Cardiac septum (tissue), 1 donor: ENCODE data around the gene TALDO1. TPM values are rescaled to one million over a fixed set of nuclear protein-coding genes. Genes with fewer than 3 reads are reported as not detected.

Source experiments
- DNase-seq: peaks from one replicate; pipeline ENCODE4 v3.0.0-alpha.2; 2020; ENCODE audit warnings: low spot score
- intact Hi-C: fragments of 100-400 bp; cut with DNase I; formaldehyde crosslinking; loops from one replicate; pipeline ENCODE4 v1.14.0; 2022
- total RNA-seq: library from RNA; stranded (reverse); fragmentation: NEBNext Ultra II Directional; extraction: Animal tissue kit (Norgen Biotek cat#: 25700); gene quantifications from one replicate; pipeline ENCODE4 v1.2.1, GENCODE V29; 2021
- donor health status: DM: no; HTN: no; CAD: no.

Gene TALDO1
- total RNA-seq, 1 donor from 2014 or later, result 92.4 TPM

- intact Hi-C loops, result no loop called here
Measured at GRCh38 chr11:765025-765801, 17.9 kb downstream of the TALDO1 start.

DNA sequence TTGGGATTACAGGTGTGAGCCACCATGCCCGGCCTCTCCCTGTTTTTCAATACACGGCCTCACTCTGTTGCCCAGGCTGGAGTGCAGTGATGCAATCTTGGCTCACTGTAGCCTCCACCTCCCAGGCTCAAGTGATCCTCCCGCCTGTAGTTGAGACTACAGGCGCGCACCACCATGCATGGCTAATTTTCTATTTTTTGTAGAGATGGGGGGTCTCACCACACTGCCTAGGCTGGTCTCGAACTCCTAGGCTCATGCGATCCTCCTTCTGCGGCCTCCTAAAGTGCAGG is 18.5 kb downstream of the TALDO1 start:
- no peak for DNase-seq
- intact Hi-C loops, result no loop called here

More at GRCh38 chr11:765025-765801, 17.9 kb downstream of the TALDO1 start:
- no peak for DNase-seq

DNA sequence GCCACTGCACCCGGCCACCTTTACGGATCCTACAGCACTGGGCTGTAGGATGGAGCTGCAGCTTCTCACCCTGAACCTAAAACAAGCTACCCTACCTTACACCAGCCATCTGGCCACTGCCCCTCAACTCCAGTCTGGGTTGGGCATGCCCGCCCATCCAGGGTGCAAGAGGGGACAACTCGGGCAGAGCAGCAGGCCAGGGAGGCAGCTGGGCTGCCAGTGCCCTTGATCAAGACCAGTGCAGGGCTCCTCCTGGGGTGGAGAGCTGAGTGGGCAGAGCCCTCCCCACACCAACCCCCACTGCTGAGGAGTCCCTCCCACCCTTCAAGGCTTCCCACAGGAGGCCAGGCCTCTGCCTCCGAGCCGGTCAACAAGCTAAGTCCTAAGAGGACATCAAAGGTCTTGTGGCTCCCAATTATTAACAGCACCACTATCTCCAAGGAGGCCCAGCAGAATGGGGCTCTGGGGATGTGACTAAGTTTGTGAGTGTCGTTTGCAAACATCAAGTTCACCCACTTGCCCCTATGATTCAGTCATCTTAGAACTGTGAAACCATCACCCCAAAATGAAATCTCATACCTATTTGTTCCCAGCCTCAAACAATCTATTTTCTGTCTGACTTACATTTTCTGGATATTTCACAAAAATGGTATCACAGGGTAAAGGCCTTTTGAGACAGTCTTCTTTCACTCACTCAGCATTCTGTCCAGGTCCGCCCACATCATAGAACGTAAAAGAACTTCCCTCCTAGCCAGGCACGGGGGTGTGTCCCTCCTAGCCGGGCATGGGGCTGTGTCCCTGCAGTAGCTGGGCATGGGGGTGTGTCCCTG is 19.1 kb downstream of the TALDO1 start:
- intact Hi-C loops, result no loop called here
- no peak for DNase-seq

DNA sequence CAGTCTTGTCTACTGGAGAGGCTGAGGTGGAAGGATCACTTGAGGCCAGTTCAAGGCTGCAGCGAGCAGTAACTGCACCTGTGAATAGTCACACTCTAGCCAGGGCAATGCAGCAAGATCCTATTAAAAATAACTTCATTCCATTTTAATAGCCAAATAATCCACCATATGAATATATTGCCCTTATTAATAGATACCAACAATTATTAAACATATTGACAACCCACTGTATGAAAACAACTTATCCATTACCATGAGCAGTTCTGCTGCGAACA is 19.6 kb downstream of the TALDO1 start:
- intact Hi-C loops, result no loop called here

GRCh38 chr11:767238-767637 is 20.0 kb downstream of the TALDO1 start:
- intact Hi-C loops, result no loop called here
- DNase-seq, result no peak

More for the DNA sequence above, 19.6 kb downstream of the TALDO1 start:
- no peak for DNase-seq

GRCh38 chr11:769887-770641 is 22.8 kb downstream of the TALDO1 start:
- intact Hi-C loops, result no loop called here
- no peak for DNase-seq

DNA sequence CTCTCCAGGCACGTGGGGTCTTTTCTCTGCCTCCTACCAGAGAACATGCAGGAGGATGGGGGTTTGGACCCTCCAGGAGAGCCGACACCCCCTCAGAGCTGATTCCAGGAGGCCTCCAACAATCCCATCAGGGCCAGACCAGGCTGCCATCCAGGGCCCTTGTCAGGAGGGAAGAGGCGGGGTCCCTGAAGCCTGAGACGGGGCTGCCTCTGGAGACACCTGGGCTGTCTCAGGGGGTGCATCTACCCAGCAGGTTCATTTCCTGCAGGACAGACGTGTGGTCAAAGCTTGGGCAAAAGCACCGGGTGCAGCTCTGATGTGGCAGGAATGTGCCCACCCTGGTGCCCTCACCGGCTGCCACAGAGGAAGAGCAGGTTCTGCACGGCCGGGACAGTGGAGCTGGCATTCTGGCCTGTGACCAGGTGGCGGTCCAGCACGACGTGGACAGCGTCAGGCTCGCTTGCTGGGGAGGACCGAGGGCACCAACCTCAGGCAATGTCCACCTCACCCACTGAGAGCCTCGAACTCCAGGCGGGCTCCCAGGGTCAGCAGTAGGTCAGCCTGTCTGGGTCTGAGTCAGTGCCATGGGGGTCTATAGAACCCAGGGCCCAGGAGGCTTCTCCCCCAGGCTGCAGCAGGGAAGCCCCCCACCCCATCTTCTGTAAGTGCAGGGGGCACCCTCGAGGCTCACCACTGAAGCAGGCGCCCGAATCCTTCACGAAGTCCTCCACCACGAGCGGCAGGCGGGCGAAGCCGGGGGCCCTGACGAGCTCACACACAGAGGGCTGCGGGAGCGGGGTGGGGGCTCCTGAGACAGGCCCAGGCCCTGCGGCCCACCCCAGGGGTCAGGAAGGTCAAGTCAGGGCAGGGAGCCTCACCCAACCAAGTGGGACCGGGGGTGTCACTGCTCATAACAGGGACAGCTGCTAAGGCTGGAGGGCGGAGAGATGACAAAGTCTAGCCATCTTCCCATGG is 23.7 kb downstream of the TALDO1 start:
- no peak for DNase-seq
- intact Hi-C loops, result no loop called here

- intact Hi-C loops, result no loop called here
- DNase-seq, result no peak
Measured at GRCh38 chr11:771617-772204, 24.4 kb downstream of the TALDO1 start.

DNA sequence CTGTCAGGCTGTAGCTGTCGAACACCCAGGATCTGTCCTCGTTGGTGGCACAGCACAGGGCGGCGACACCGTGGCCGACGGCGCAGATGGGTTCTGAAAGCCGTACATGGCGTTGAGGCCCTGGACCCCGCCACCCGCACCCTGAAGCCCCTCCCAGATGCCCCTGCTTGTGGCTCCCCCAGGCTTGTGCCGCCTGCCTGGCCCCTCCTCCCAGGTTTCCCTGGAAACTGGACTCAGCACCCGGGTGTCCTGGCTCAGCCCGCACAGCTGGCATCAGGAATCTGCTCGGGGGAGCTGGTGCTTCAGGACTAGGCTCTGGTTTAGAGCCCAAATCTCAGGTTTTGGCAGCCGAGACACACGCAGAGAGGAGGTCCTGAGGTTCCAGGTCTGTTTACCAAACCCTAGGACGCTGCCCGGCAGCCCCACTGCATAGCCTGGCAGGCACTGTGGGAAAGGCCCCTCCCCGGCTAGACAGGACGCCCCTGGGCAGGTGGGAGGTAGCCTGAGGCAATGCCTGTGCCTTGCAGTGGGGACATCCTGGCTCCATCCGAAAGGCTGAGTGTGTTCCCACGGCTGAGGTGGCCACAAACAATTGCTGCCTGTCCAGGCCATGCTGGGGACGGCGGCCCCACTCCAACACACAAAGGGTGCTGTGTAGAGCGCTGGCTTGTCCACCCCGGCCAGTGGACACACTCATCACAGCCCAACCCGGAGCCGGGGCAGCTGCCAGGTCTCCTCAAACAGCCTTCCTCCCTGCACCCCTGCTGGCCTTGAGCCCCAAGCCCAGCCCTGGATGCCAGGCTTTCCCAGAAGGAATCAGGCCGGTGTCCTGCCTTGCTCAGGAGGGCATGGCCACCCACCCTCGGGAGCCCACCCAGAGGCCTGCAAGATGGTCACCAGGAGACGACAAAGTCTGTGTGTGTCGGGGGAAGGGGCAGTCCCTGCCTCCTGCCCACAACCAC is 25.4 kb downstream of the TALDO1 start:
- intact Hi-C loops, result no loop called here
- no peak for DNase-seq

DNA sequence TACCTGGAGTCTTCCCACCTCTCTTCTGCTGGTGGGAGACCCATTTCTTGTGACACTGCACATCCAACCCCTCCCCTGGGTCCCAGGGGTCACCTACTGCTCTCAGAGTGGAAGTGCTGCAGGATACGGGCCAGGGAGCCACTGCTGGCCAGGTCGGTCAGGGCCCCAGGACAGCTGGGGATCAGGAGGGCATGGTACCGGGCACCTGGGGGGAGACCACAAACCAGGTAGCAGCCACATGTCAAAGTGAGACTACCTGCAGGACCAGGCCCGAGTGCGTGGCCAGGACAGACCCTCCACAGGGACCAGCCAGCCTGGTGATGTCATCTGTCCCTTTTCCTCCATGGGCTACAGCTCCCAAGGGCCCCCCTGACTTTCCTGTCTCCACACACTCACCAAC is 26.2 kb downstream of the TALDO1 start:
- intact Hi-C loops, result no loop called here
- DNase-seq, result no peak

DNA sequence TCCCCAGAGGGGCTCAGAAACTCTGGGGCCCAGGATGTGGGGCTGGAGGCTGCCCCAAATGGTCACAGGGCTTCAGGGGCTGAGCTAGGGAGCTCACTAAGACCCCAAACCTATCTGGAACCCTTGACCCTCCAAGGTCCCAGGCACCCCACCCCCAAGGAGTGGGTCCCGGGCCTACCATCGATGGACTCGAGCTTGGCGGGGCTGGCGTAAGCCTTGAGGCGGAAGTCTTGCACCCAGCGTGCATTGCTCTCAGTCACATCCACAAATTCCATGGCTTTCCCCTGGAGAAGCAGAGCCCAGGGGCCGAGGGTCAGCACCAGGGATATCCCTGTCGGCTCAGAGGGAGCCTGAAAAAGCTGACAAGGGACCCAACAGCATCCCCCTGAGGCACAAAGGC is 26.6 kb downstream of the TALDO1 start:
- DNase-seq, result no peak
- intact Hi-C loops, result no loop called here

GRCh38 chr11:774873-775592 is 27.8 kb downstream of the TALDO1 start:
- DNase-seq, result no peak
- intact Hi-C loops, result no loop called here

GRCh38 chr11:776263-776560 is 28.9 kb downstream of the TALDO1 start:
- intact Hi-C loops, result no loop called here
- DNase-seq, result no peak

DNA sequence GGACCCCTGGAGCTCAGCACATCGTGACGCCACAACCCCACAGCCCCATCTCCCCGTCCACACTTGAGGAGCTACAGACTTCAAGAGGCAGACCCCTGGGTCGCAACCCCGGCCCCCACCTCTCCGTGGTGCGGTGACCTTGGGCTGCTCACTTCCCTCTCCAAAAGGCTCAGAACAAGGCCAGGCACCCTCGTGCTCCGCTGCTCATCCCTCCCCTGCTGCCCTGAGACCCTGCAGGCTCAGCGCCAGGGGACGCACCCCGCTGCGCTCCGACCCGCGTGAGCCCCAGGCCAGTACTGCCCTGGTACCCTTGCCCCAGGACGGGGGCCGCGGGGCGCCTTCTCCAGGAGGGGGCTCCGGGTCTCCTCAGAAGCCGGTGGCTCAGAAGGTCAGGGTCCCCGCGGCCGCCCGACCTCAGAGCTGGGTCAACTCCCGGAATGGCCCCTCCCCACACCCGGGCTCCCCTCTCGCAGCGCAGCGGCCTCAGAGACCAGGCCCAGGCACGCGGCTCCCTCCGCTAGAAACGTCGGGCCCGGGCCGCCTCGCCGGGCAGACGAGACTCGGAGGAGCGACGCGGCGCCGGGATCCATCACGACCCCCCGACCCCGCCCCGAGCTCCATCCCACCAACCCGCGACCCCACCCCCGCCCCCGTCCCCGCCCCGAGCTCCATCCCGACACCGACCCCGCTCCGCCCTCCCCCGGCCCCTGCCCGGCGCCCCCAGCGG is 29.5 kb downstream of the TALDO1 start:
- no peak for DNase-seq
- intact Hi-C loops, result no loop called here

DNA sequence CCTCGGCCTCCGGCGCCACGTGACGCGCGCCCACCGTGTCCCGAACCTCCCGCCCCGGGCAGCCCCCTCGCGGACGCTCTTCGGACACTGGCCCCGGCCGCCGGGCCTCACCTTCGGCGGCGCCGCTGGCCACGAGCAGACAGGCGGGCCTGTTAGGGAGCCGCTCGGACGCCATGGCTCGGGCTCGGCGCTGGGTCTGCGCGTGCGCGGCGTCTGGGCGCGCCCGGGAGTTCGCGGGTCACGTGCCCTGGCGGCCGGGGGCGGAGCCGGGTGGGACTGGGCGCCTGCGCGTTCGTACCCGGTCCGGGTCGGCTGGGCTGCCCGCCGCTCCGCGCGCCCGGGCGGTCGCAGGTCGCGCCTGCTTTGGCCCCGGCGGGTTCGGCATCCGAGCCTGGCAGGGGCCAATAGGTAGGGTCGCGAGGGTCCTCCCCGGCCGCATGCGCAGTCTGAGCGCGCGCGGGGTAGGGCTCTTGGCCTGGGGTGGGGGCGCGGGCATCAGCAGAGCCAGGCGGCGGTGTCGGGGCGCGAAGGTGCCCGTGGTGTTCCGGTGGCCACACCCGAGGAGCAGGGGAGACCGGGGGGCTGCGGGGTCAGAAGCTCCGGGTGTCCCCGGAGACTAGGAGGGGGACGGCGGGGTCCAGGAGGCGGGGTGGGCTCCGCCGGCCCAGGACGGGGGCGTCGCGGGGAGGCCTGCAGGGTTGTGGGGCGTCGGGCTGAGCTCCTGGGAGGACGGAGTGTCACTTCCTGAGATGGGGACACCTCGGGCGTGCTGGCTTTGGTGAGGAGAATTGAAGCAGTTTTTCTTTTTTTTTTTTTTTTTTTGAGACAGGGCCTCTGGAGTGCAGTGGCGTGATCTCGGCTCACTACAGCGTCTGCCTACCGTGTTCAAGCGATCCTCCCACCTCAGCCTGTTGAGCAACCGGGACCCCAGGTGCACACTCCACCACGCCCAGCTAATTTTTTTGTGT is 30.3 kb downstream of the TALDO1 start, which contains the start of gene GATD1:
TSS of gene GATD1 (minus strand) at position 200 of the 968 bp plus-strand sequence. CDS start at position 175, 25 bp downstream.
- intact Hi-C loops, result no loop called here
- DNase-seq, result peak; percentile 97
